Measurements from ENCODE around the gene CTTN. TPM values are rescaled to one million over a fixed set of nuclear protein-coding genes. Genes with fewer than 3 reads are reported as not detected.

CTTN gene
- 100 to 1,000 TPM; 132 to 226 (median 158) TPM for polyA plus RNA-seq (ENCODE audit: insufficient read length in 4 of 4)

DNA sequence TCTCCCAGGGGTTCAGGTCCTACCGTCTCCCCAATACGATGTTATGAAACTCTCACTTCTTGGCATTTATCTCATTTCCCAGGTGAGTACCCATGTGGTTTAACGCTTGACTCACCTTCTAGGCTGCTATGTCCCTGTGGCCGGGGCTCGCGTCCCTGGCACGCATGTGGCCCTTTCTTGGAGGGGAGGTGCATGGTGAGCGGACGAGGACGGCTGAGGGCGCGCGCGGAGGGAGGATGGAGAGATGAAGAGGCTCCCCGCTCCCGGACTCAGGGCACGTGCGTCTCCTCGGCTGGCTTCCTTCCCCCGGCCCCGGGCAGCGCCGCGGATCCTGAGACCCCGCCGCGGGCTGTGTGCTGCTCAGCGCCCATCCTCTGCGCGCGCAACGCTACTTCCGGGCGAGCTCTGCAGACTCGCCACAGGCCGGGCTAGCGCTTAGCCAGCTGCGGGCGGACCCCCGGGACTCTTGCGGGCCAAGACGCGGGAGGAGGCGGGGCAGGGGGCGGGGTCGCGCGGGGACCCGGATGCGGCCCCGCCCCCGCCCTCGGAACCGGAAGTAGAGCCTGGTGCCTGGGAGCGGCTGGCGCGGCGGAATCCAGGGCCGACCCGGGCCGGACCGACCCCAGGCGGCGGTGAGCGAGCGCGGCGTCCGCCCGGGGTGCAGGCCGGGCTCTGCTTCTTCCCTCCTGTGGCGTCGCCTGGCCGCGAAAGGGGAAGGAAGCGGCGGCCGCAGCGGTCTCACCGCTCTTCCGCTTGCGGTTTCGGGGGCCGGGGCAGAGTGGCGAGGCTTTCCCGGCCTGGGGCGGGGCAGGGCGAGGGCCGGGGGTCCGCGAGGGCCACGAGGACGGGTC lies at the start of gene CTTN:
CTTN (plus strand) TSS at position 547 of the 851 bp plus-strand sequence. CDS start 8,769 bp downstream, outside the sequence.
- peak; percentile 50 to 69 (median 66) for DNase-seq (ENCODE audit: low read depth in 4 of 4, low spot score in 3 of 4)

GRCh38 chr11:70348608-70349007 lies 49.7 kb upstream of the CTTN start:
- no peak for DNase-seq (ENCODE audit: low read depth in 4 of 4, low spot score in 3 of 4)

GRCh38 chr11:70351646-70352045 lies 46.7 kb upstream of the CTTN start:
- no peak for DNase-seq (ENCODE audit: low read depth in 4 of 4, low spot score in 3 of 4)

- DNase-seq (ENCODE audit: low read depth in 4 of 4, low spot score in 3 of 4), result no peak
Measured at GRCh38 chr11:70352100-70352499, 46.2 kb upstream of the CTTN start.

DNA sequence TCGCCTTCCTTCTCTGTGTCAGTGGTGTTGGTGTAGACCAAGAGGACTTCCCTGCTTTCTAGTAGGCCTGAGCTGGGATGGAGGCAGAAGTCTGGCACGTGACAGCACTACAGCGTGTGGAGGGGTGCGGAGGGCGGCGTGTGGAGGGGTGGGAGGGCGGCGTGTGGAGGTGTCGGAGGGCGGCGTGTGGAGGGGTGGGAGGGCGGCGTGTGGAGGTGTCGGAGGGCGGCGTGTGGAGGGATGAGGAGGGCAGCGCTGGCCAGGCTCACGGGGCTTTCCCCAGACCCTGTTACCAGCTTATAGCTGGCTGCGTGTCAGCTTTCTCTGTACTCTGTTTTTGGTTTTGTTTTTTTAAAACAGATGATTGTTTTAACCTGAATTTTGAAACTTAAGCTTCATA lies 45.7 kb upstream of the CTTN start:
- no peak for DNase-seq (ENCODE audit: low read depth in 4 of 4, low spot score in 3 of 4)

DNA sequence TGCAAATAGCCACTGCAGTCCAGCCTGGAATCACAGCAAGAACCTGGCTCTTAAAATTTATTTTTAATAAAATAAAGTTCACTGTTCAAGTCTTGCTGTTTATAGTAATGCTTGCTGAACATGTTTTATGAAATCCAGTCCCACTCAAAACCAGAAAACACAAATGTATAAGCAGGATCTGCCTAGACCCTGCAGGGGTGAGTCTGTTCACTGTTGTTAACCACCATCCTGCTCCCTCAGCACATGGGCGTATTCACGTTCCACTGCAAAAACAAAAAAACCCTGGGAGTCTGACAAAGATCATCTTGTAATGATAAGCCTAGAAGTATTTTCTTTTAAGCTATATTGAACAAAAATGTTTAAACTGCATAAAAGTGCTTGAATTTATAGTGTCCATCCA lies 45.0 kb upstream of the CTTN start:
- DNase-seq (ENCODE audit: low read depth in 4 of 4, low spot score in 3 of 4), result no peak

DNA sequence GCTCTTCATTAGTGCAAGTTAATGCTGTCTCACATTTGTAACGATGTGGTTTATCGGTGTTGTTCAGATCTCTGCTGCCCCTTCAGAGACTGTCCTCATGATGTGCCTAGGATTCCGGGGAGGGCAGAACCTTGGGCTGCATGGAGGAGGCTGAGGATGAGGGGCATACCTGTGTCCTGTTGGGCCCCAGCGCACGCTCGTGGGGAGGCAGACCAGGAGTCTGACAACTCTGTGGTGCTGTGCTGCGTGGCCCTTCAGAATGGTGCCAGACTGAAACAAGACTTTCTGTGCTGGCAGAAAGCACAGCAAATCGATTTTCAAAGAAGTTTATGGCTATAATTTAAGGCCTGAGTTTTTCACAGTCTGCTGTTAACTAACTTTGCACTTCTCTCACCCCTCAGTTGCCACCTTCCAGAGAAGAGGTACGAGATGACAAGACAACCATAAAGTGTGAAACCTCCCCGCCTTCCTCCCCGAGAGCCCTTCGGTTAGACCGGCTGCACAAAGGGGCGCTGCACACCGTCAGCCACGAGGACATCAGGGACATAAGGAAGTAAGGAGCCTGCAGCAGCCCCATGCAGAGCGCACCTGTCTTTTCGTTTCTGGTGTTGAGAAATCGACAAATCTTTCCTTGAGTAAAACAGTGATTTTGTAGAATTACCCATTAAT lies 44.3 kb upstream of the CTTN start:
- DNase-seq (ENCODE audit: low read depth in 4 of 4, low spot score in 3 of 4), result no peak

DNA sequence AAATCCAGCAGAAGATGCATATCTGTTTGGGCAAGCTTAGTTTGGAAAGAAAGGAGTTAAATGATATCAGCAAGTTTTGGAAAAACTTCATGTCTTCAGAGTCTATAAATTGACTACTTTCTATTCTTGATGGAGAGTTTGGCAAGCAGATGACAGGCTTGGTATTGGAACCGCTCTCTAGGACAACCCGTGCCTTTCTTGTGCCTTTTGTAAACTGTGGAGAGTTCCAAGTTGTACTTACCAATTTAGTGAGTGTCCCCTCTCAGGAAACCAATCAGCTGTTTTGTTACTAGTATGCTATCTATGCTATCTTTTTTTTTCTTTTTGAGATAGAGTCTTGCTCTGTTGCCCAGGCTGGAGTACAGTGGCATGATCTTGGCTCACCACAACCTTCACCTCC lies 43.7 kb upstream of the CTTN start:
- no peak for DNase-seq (ENCODE audit: low read depth in 4 of 4, low spot score in 3 of 4)

DNA sequence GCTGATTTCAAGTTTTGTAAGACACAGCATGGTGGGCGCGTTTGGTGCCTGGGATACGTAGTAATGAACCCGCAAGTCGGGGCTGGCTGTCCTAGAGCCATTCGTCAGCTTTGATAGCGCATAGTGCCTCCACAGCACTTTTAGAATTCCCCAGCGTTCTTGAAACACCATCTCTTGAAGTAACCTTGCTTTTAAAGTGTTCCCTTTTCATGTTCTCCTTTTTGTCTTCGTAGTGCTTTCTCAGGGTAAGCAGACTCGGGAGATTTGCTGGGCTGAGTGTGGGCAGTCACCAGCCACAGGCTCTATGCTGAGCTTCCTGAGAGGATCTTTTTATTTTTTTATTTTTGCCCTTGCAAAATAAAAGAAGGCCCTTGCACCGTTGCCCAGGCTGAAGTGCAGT lies 39.6 kb upstream of the CTTN start:
- DNase-seq (ENCODE audit: low read depth in 4 of 4, low spot score in 3 of 4), result no peak

DNA sequence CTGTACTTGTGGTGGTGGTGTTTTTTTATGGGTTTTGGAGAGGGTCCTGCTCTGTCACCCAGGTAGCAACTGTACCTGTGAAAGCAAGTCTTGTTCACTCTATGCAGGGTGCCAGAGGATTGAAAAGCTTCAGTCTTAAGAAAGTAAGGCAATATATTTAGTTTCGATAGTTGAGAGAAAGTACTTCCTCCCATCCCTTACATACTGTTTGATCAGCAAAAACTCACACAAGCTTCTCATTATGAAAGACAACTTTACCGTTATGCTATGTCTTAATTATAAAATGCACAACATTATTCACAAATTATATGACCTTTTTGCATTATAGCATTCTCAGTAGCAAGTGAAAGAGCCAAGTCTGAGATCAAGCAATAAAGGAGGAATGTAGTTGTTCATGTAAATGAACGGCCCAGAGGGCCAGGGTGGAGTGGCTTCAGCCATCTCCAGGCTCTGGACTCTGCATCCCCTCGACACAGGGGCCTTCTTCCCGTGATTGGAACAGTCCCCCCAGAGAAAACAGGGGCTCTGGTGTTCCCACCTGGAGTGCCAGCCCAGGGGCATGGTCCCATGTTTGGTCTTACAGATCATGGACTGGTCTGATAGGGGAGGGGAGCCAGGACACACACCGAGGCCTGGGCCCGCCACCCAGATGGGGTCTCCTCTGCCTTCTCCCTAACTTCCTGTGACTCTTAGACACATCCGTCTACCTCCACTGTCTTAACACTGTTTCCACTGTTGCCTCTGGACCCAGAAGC lies 38.7 kb upstream of the CTTN start:
- no peak for DNase-seq (ENCODE audit: low read depth in 4 of 4, low spot score in 3 of 4)

DNA sequence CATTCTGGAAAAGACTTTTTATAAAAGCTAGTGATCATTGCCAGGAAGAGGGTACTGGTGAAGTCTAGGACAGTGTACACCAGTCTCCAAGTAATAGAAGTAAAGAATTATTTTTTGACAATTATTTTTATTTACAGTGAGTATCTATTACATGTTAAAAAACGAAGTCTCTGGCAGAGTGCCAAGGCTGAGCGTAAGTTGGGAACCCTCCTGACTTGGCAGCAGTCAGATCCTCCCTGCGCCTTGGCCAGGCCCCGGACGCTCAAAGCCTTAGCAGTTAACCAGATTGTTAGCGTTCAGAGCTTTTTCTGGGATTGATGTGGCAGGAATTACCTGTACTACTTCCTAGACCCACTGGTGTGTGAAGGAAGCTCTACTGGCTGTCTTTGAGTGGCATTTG lies 38.1 kb upstream of the CTTN start:
- no peak for DNase-seq (ENCODE audit: low read depth in 4 of 4, low spot score in 3 of 4)

GRCh38 chr11:70364178-70364577 lies 34.2 kb upstream of the CTTN start:
- no peak for DNase-seq (ENCODE audit: low read depth in 4 of 4, low spot score in 3 of 4)

DNA sequence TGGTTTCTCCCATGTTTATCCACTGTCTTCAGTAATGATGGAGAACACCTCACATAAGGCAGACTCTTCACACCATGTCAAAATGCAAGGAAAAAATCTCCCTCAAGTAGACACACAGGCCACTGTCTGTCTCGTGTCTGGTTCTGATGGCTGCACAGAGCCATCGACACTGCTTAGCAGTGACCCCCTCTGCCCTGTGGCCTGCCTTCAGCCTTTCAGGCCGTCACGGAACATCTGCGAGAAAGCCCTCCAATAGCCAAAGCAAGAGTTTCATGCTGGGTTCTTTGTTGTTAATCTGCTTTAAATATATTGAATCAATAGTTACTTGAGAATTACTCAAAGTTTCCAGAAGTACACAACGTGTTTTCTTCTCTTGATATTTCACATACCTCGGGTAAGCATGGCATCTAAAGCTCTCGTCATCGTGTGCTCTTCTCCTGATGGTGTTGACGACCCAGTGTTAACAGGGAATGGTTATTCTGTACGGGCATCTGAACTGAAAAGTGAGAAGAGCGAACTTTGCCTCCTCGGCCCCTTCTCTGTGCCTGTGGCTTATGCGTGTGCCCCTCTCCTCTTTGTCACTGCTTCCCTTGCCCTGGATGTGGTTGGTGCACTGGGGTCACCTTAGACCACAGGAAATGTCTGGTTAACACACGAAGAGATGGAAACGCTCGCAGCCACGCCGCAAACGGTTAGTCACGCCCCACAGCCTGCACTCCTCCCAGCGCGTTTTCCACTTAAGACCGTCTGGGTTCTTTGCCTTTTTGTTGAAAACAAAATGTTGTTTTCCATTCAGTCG lies 33.4 kb upstream of the CTTN start:
- no peak for DNase-seq (ENCODE audit: low read depth in 4 of 4, low spot score in 3 of 4)

DNA sequence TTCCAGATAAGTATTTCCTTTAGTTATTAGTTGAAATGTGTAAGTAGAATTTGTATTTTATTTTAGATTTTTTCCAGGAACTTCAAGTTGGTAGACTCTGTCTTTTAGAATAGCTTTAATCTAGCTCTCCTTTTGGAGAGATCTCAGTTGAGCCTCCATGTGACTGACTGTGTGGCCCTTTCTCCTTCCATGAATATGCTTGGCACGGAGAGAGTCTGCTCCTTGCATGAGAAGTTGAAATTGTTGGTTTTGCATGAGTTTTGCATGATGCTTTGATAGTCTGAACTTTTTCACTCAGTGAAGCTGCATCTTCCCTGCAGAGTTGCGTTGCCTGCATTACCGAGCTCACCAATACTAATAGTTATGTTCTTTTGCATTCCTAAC lies 32.8 kb upstream of the CTTN start:
- DNase-seq (ENCODE audit: low read depth in 4 of 4, low spot score in 3 of 4), result no peak

DNA sequence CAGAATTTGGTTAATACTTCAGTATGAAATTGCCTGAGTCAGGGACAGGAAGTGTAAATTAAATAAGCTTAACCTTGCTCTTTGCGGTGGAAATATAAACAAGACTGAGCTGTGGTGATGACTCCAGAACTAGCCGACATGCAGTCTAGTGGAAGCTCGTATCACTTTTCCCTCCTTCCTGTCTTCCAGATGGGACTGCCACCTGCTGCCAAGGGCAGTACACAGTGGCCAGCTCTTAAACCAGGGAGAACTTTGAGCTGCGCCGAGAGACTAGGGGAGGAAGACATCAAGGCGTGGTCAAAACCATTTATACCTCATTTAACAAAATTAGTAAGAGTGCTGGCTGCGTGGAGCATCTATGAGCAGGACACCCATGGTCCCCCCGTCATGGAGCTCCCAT lies 31.3 kb upstream of the CTTN start:
- no peak for DNase-seq (ENCODE audit: low read depth in 4 of 4, low spot score in 3 of 4)

DNA sequence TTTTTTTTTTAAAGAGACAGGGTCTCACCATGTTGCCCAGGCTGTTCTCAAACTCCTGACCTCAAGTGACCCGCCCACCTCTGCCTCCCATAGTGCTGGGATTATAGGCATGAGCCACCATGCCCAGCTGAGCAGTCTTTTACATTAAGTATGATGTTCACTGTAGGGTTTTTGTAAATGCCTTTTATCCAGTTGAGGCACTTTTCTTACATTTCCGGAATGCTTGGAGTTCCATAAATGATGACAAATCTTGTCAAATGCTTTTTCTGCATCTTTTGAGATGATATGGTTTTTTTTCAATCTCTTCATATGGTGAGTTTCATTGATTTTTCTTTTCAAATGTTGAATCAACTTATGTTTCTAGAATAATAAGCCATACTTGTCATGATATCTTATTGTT lies 29.4 kb upstream of the CTTN start:
- no peak for DNase-seq (ENCODE audit: low read depth in 4 of 4, low spot score in 3 of 4)

DNA sequence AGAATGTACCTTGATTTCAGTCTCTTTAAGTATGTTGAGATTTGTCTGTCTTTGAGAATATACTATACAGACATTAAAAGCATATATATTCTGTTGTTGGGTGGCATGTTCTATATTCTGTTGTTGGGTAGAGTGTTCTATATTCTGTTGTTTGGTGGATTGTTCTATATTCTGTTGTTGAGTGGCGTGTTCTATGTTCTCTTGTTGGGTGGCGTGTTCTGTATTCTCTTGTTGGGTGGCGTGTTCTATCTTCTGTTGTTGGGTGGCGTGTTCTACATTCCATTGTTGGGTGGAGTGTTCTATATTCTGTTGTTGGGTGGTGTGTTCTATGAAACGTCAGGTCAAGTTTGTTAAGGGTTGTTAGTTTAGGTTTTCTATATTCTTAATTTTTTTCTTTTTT lies 27.1 kb upstream of the CTTN start:
- DNase-seq (ENCODE audit: low read depth in 4 of 4, low spot score in 3 of 4), result no peak

DNA sequence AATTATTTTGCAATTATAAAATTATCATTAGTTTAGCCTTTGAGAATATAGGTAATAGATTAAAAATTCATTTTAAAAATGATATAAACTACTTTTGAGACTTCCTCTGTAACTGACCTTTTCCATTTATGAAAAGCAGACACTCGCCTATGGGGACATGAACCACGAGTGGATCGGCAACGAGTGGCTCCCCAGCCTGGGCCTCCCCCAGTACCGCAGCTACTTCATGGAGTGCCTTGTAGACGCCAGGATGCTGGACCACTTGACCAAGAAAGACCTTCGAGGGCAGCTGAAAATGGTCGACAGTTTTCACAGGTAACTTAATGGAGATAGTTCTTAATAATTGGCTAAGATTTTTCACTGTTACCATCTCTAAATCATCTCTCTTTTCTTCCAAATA lies 26.3 kb upstream of the CTTN start:
- DNase-seq (ENCODE audit: low read depth in 4 of 4, low spot score in 3 of 4), result no peak

DNA sequence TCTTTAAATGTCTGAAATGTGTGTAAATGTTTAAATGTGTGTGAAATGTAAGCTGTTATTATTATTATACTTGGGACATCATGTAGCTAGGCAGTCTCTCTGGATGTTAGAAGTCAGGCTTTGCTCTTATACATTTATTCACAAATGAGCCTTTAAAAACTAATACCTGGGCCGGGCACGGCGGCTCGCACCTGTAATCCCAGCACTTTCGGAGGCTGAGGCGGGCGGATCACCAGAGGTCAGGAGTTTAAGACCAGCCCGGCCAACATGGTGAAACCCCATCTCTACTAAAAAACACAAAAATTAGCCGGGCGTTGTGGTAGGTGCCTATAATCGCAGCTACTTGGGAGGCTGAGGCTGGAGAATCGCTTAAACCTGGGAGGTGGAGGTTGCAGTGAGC lies 21.7 kb upstream of the CTTN start:
- no peak for DNase-seq (ENCODE audit: low read depth in 4 of 4, low spot score in 3 of 4)

GRCh38 chr11:70377645-70378044 lies 20.7 kb upstream of the CTTN start:
- DNase-seq (ENCODE audit: low read depth in 4 of 4, low spot score in 3 of 4), result no peak

All from left renal pelvis (tissue), 4 donors.